Motor neuron (in vitro differentiated cells): ENCODE data around the gene SLC15A2. TPM values are rescaled to one million over a fixed set of nuclear protein-coding genes. Genes with fewer than 3 reads are reported as not detected.

Experiments
- ATAC-seq, 8 experiments: fragments of 200-7000 bp; cut with Tn5 transposase; replicated peaks in 6 of 8; 2 replicates each; pipeline ENCODE4 v1.8.0; 2021; ENCODE audit warnings: mild to moderate bottlenecking in 8 of 8, moderate library complexity in 8 of 8
- H3K27ac ChIP-seq, 2 donors: fragments of 250-450 bp; sonication (Bioruptor Pico); 2 replicates each; pipeline ENCODE4 v1.9.0; 2021; ENCODE audit warnings: antibody characterized with exemption in 2 of 2, mild to moderate bottlenecking in 2 of 2, moderate library complexity in 1 of 2
- H3K4me1 ChIP-seq, 2 donors: fragments of 250-450 bp; sonication (Bioruptor Pico); replicated peaks in 1 of 2; 2 replicates each; pipeline ENCODE4 v1.6.1; 2021; ENCODE audit warnings: antibody characterized with exemption in 2 of 2, mild to moderate bottlenecking in 2 of 2, moderate library complexity in 1 of 2
- H3K4me3 ChIP-seq, 5 donors: fragments of 250-450 bp; sonication (Bioruptor Pico); 2 replicates each; pipeline ENCODE4 v1.9.0; 2021; ENCODE audit warnings: antibody characterized with exemption in 5 of 5, mild to moderate bottlenecking in 5 of 5, moderate library complexity in 4 of 5
- WGBS, 10 experiments: fragments of 450-650 bp; shearing (Covaris generic); methylation state at CpG; one replicate each; pipeline ENCODE4 v1.0.0; 2022; 5-methylcytosine and 5-hydroxymethylcytosine counted together
- in situ Hi-C, 9 experiments: fragments of 400-800 bp; cut with MboI; loops; one replicate each; pipeline ENCODE4 v1.15.0; 2021; ENCODE audit warnings: low sequenced_read_pairs in 9 of 9, low pct_unique_long_range_greater_than_20kb in 2 of 9; ENCODE audit not compliant: unreplicated experiment in 9 of 9
- total RNA-seq, 8 experiments: library from RNA; unstranded; fragments of 300-600 nt; gene quantifications; 2 replicates each; pipeline versions ENCODE4 v1.2.3 to v1.2.4, GENCODE V29; 2022

The SLC15A2 gene
- total RNA-seq, 8 experiments from 2014 or later: 0.81 to 52.3 (median 3.5) TPM

DNA sequence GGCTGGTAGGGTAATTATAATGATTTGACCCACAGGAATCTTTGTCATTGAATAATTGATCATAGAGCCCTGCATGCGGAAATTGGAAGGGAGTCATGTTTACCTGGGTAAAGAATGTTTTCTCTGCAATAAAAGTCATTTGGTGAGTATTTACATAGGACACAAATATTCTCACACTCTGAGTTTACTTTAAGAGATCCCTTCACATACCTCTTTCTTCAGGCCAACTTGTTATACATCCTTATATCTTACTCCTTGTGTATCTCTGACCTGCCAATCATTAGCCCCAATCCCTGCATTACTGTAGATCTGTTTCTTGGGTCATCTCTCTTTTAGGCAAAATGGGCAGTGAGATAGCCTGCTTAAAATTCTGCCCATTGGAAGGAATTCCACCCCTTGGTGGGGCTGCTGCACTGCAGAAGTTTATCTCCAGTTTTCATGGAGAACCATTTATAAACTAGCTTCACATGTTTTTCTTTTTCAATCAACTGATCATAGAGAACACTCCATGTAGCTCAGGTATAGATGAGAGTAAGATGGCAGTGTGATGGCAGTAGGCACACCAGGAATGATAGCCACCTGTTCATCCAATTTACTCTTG is 81.6 kb downstream of the SLC15A2 start:
- Histone ChIP-seq H3K4me1 (no peaks in the 10 kb centered on the region), H3K4me3 (no peak overlapping the region), H3K27ac (no peak overlapping the region)
- in situ Hi-C loops: no loop called here
- ATAC-seq: no peak
- WGBS, 10 experiments: 40 to 100% (median 60%) methylated on average over 1 of the region's 1 CpG; no CpG with 5 or more reads in 5 of the 10 experiments

- 0 to 100% (median 96%) methylated on average over 1 of the region's 1 CpG; no CpG with 5 or more reads in 2 of the 10 experiments for WGBS, 10 experiments
- no peak for ATAC-seq
- no peak overlapping the region for H3K4me3 ChIP-seq
- in situ Hi-C loops: no loop called here
- H3K27ac ChIP-seq: no peak overlapping the region
- H3K4me1 ChIP-seq: no peaks in the 10 kb centered on the region
Measured at GRCh38 chr3:121976727-121977126, 82.5 kb downstream of the SLC15A2 start.

GRCh38 chr3:121979246-121979645 is 85.0 kb downstream of the SLC15A2 start:
- no peak overlapping the region for H3K4me3 ChIP-seq
- in situ Hi-C loops: no loop called here
- no peaks in the 10 kb centered on the region for H3K4me1 ChIP-seq
- H3K27ac ChIP-seq: no peak overlapping the region
- WGBS, 10 experiments: 0 to 70% (median 28%) methylated on average over 1 to 2 of the region's 2 CpGs; no CpG with 5 or more reads in 4 of the 10 experiments
- peak in 1 of 8 experiments; percentile 28 for ATAC-seq

DNA sequence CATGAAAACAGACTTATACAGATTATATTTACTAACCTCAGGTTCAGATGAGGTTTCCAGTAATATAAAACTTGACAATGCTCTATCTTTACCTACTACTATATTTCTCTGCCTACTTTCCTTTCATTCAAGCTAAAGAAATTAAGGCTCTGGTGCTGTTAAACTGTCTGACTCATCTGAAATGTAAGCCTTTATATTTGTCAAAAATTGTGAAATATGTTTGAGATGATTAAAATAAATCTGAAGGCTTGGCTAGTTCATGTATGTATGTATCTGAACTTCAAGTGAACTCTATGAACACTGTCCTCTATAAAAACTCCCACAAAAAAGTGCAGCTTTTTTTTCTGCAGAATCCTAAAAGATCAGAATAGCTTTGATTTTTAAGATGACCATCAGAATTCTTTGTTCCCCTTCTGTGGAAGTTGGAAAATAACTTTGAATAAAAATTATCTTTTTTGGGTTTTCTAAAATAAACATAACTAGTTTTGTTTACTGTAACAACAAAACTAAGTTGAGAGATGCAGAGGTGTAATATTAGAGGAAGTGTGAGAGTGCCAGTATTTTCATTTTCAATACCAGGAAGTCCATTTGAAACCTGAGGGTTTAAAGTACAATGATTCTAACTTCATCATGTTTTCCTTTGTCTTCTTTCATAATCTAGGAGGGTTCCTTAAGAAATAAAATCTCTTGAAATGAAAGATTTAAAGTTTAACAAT is 85.7 kb downstream of the SLC15A2 start:
- in situ Hi-C loops: no loop called here
- Histone ChIP-seq H3K4me3 (no peak overlapping the region), H3K27ac (no peak overlapping the region), H3K4me1 (no peaks in the 10 kb centered on the region)
- ATAC-seq: peak in 2 of 8 experiments; percentile 22 to 29

DNA sequence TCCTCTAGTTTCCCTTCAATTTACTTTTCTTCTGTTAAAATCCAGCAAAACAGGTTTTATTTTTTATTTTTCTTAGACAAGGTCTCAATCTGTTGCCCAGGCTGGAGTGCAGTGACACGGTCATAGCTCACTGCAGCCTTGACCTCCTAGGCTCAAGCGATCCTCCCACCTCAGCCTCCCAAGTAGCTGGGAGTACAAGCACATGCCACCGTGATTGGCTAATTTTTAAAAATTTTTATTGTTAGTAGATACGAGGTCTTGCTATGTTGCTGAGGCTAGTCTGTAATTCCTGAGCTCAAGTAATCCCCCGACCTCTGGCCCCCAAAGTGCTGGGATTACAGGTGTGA is 86.2 kb downstream of the SLC15A2 start:
- no peak overlapping the region for H3K4me3 ChIP-seq
- H3K4me1 ChIP-seq: no peaks in the 10 kb centered on the region
- no peak for ATAC-seq
- in situ Hi-C loops: no loop called here
- WGBS, 10 experiments: 20 to 86% (median 82%) methylated on average over 1 to 5 of the region's 5 CpGs
- no peak overlapping the region for H3K27ac ChIP-seq

GRCh38 chr3:121981473-121981872 is 87.3 kb downstream of the SLC15A2 start:
- WGBS, 10 experiments: 0 to 100% (median 79%) methylated on average over 1 to 2 of the region's 2 CpGs
- no peak overlapping the region for H3K4me3 ChIP-seq
- H3K27ac ChIP-seq: no peak overlapping the region
- H3K4me1 ChIP-seq: no peaks in the 10 kb centered on the region
- ATAC-seq: no peak
- in situ Hi-C loops: no loop called here

- H3K27ac ChIP-seq: no peak overlapping the region
- H3K4me1 ChIP-seq: no peaks in the 10 kb centered on the region
- in situ Hi-C loops: no loop called here
- H3K4me3 ChIP-seq: no peak overlapping the region
- 0 to 100% (median 60%) methylated on average over 1 to 2 of the region's 2 CpGs; no CpG with 5 or more reads in 4 of the 10 experiments for WGBS, 10 experiments
- ATAC-seq: peak in 1 of 8 experiments; percentile 39
Measured at GRCh38 chr3:121985846-121986245, 91.6 kb downstream of the SLC15A2 start.

DNA sequence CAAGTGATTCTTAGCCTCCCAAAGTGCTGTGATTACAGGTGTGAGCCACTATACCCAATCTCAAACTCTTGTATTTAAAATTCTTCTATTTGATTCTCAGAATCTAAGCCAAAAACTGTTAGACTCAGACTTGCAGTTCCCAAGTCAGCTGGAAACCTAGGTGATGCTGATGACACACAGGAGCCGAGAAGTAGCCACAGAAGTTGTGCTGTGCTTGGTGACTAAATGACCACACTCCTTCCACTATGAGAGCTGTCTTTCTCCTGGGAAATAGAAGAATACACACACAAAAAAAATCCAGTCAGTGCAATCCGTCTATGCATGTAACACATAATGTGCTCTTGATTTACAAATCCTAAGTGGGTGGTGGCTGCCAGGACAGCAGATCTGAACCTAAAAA is 93.9 kb downstream of the SLC15A2 start:
- Histone ChIP-seq H3K27ac (no peak overlapping the region), H3K4me3 (no peak overlapping the region), H3K4me1 (no peaks in the 10 kb centered on the region)
- ATAC-seq: peak in 2 of 8 experiments; percentile 15 to 70
- in situ Hi-C loops: no loop called here
- 0 to 100% (median 69%) methylated on average over 1 to 2 of the region's 2 CpGs; no CpG with 5 or more reads in 2 of the 10 experiments for WGBS, 10 experiments

GRCh38 chr3:121989943-121990342 is 95.7 kb downstream of the SLC15A2 start:
- Histone ChIP-seq H3K4me3 (no peak overlapping the region), H3K27ac (no peak overlapping the region), H3K4me1 (no peaks in the 10 kb centered on the region)
- peak in 2 of 8 experiments; percentile 57 to 71 for ATAC-seq
- in situ Hi-C loops: no loop called here

- Histone ChIP-seq H3K4me3 (no peak overlapping the region), H3K27ac (no peak overlapping the region), H3K4me1 (no peaks in the 10 kb centered on the region)
- peak in 1 of 8 experiments; percentile 22 for ATAC-seq
- WGBS, 10 experiments: 80 to 100% (median 94%) methylated on average over 1 to 9 of the region's 31 CpGs; no CpG with 5 or more reads in 3 of the 10 experiments
- in situ Hi-C loops: no loop called here
Measured at GRCh38 chr3:121992601-121993560, 98.7 kb downstream of the SLC15A2 start.

Other genes starting within 250 kb of the SLC15A2 start
- 10 to 100 TPM in 1 of 8 experiments, 1 to 10 TPM in 3, under 1 TPM in 4; 0.16 to 44.9 (median 1.1) TPM for gene HCLS1, start 233.5 kb upstream of the SLC15A2 start, total RNA-seq
- gene GOLGB1, start 144.7 kb upstream of the SLC15A2 start, total RNA-seq: 10 to 100 TPM; 36.4 to 72.5 (median 55.4) TPM
- gene IQCB1, start 59.3 kb upstream of the SLC15A2 start, total RNA-seq: 10 to 100 TPM; 20.0 to 46.6 (median 36.4) TPM
- 10 to 100 TPM in 3 of 8 experiments, 1 to 10 TPM in 5; 2.2 to 13.2 (median 6.5) TPM for gene EAF2, start 59.2 kb upstream of the SLC15A2 start, total RNA-seq
- under 1 TPM in 3 of 8 experiments, not detected in 5; 0.19 to 0.31 (median 0.21) TPM for gene ILDR1, start 127.8 kb downstream of the SLC15A2 start, total RNA-seq
- gene CD86, start 161.0 kb downstream of the SLC15A2 start, total RNA-seq: under 1 TPM in 4 of 8 experiments, not detected in 4; 0.17 to 0.91 (median 0.57) TPM